Hematopoietic multipotent progenitor cell treated with erythropoietin and hydrocortisone succinate and interleukin-3 and kit ligand, for 6 days (in vitro differentiated cells): ENCODE measurements around the gene FRMD1.
"Not testable (repeated sequence)": the region's sequence is repeated elsewhere in the genome, so short reads cannot be mapped to it uniquely, and the experiment has no call there.

Experiments
- DNase-seq: peaks from one replicate; pipeline ENCODE4 v3.0.0-alpha.2; 2015

FRMD1 gene

GRCh38 chr6:168093634-168094033, 14.6 kb upstream of the FRMD1 start:
- DNase-seq, result no peak

- no peak for DNase-seq
Observed at GRCh38 chr6:168093071-168093505, 14.1 kb upstream of the FRMD1 start.

- no peak for DNase-seq
Observed at GRCh38 chr6:168092541-168092940, 13.5 kb upstream of the FRMD1 start.

GRCh38 chr6:168091381-168092264, 12.6 kb upstream of the FRMD1 start:
- no peak for DNase-seq

GRCh38 chr6:168090706-168091105, 11.7 kb upstream of the FRMD1 start:
- no peak for DNase-seq

GRCh38 chr6:168090064-168090690, 11.2 kb upstream of the FRMD1 start:
- DNase-seq, result no peak

GRCh38 chr6:168089186-168090063, 10.4 kb upstream of the FRMD1 start:
- no peak for DNase-seq

GRCh38 chr6:168088161-168089053, 9.4 kb upstream of the FRMD1 start:
- DNase-seq, result no peak

- no peak for DNase-seq
Observed at GRCh38 chr6:168087436-168088160, 8.6 kb upstream of the FRMD1 start.

GRCh38 chr6:168086616-168087015, 7.6 kb upstream of the FRMD1 start:
- no peak for DNase-seq

GRCh38 chr6:168086066-168086465, 7.1 kb upstream of the FRMD1 start:
- DNase-seq, result no peak

GRCh38 chr6:168084465-168085160, 5.6 kb upstream of the FRMD1 start:
- DNase-seq, result no peak

GRCh38 chr6:168083514-168083885, 4.5 kb upstream of the FRMD1 start:
- DNase-seq, result no peak

- no peak for DNase-seq
Observed at GRCh38 chr6:168082860-168083513, 4.0 kb upstream of the FRMD1 start.

GRCh38 chr6:168081858-168082546, 3.0 kb upstream of the FRMD1 start:
- no peak for DNase-seq

GRCh38 chr6:168080393-168081077, 1.5 kb upstream of the FRMD1 start:
- DNase-seq, result no peak

GRCh38 chr6:168078175-168078942, 653 bp downstream of the FRMD1 start:
- no peak for DNase-seq

GRCh38 chr6:168077401-168077800, 1.6 kb downstream of the FRMD1 start:
- not testable (repeated sequence) for DNase-seq
